ENCODE results near the gene AADACL2. TPM values are rescaled to one million over a fixed set of nuclear protein-coding genes. Genes with fewer than 3 reads are reported as not detected.

AADACL2 gene
- not detected for total RNA-seq

- Mint-ChIP-seq H3K36me3 (ENCODE audit: low read depth) (no peaks in the 10 kb centered on the region), H3K4me3 (no peak within 1 kb of the TSS), H3K27me3 (no peaks in the 10 kb centered on the region), H3K27ac (no peak within 1 kb of the TSS), H3K4me1 (ENCODE audit: low read depth) (no peaks in the 10 kb centered on the region), H3K9me3 (no peaks in the 10 kb centered on the region)
- intact Hi-C loops (cut with micrococcal nuclease): no loop called here
- ChIA-PET POLR2A (no interaction called here), CTCF (no interaction called here)
- no peak for ATAC-seq
- TF ChIP-seq CTCF (IDR thresholded peaks at IDR 0.05): no peak
- DNase-seq: no peak
Measured at GRCh38 chr3:151733613-151734012, at the start of gene AADACL2. Gene AADACL2, plus strand, starts transcription at chr3:151733927. Its CDS starts 109 bp downstream, at chr3:151734036.

- Mint-ChIP-seq H3K4me3 (no peak overlapping the region), H3K36me3 (ENCODE audit: low read depth) (no peaks in the 10 kb centered on the region), H3K9me3 (peaks cover 2% of the 10 kb centered on the region), H3K27ac (no peak overlapping the region), H3K27me3 (no peaks in the 10 kb centered on the region), H3K4me1 (ENCODE audit: low read depth) (no peaks in the 10 kb centered on the region)
- TF ChIP-seq CTCF (IDR thresholded peaks at IDR 0.05): no peak
- intact Hi-C loops (cut with micrococcal nuclease): no loop called here
- POLR2A ChIA-PET: no interaction called here
- CTCF ChIA-PET: no interaction called here
- ATAC-seq (no peak), DNase-seq (no peak)
Measured at GRCh38 chr3:151684094-151684493, 49.6 kb upstream of the AADACL2 start.

GRCh38 chr3:151686257-151686656 lies 47.5 kb upstream of the AADACL2 start:
- no peak overlapping the region for H3K27ac Mint-ChIP-seq
- H3K9me3 Mint-ChIP-seq: peaks cover 2% of the 10 kb centered on the region
- no peak overlapping the region for H3K4me3 Mint-ChIP-seq
- CTCF ChIA-PET: no interaction called here
- no peaks in the 10 kb centered on the region for H3K4me1 Mint-ChIP-seq (ENCODE audit: low read depth)
- H3K36me3 Mint-ChIP-seq (ENCODE audit: low read depth): no peaks in the 10 kb centered on the region
- no peak for DNase-seq
- no peaks in the 10 kb centered on the region for H3K27me3 Mint-ChIP-seq
- POLR2A ChIA-PET: no interaction called here
- no peak for ATAC-seq
- TF ChIP-seq CTCF (IDR thresholded peaks at IDR 0.05): no peak
- intact Hi-C loops (cut with micrococcal nuclease): no loop called here

GRCh38 chr3:151687076-151687475 lies 46.7 kb upstream of the AADACL2 start:
- Mint-ChIP-seq H3K4me1 (ENCODE audit: low read depth) (no peaks in the 10 kb centered on the region), H3K36me3 (ENCODE audit: low read depth) (no peaks in the 10 kb centered on the region), H3K4me3 (no peak overlapping the region), H3K27me3 (no peaks in the 10 kb centered on the region), H3K27ac (no peak overlapping the region), H3K9me3 (peaks cover 2% of the 10 kb centered on the region)
- intact Hi-C loops (cut with micrococcal nuclease): no loop called here
- DNase-seq (no peak), ATAC-seq (no peak)
- no peak for TF ChIP-seq CTCF (IDR thresholded peaks at IDR 0.05)
- POLR2A ChIA-PET: no interaction called here
- CTCF ChIA-PET: no interaction called here

- DNase-seq (no peak), ATAC-seq (no peak)
- intact Hi-C loops (cut with micrococcal nuclease): no loop called here
- no peaks in the 10 kb centered on the region for H3K9me3 Mint-ChIP-seq
- no peaks in the 10 kb centered on the region for H3K36me3 Mint-ChIP-seq (ENCODE audit: low read depth)
- no peaks in the 10 kb centered on the region for H3K4me1 Mint-ChIP-seq (ENCODE audit: low read depth)
- H3K27ac Mint-ChIP-seq: no peak overlapping the region
- TF ChIP-seq CTCF (IDR thresholded peaks at IDR 0.05): no peak
- no peak overlapping the region for H3K4me3 Mint-ChIP-seq
- POLR2A ChIA-PET: no interaction called here
- CTCF ChIA-PET: no interaction called here
- H3K27me3 Mint-ChIP-seq: no peaks in the 10 kb centered on the region
Measured at GRCh38 chr3:151688571-151688970, 45.2 kb upstream of the AADACL2 start.

Data from activated CD8-positive, alpha-beta T cell treated with anti-CD3 and anti-CD28 coated beads for 36 hours (primary cell).